GM21786 (cell line): Measurements from ENCODE around the gene SH3BP5.

Experiments used
- ATAC-seq: cut with Tn5 transposase; IDR thresholded peaks from one replicate; pipeline ENCODE4 v1.9.1; 2021; ENCODE audit not compliant: unreplicated experiment

SH3BP5 gene

DNA sequence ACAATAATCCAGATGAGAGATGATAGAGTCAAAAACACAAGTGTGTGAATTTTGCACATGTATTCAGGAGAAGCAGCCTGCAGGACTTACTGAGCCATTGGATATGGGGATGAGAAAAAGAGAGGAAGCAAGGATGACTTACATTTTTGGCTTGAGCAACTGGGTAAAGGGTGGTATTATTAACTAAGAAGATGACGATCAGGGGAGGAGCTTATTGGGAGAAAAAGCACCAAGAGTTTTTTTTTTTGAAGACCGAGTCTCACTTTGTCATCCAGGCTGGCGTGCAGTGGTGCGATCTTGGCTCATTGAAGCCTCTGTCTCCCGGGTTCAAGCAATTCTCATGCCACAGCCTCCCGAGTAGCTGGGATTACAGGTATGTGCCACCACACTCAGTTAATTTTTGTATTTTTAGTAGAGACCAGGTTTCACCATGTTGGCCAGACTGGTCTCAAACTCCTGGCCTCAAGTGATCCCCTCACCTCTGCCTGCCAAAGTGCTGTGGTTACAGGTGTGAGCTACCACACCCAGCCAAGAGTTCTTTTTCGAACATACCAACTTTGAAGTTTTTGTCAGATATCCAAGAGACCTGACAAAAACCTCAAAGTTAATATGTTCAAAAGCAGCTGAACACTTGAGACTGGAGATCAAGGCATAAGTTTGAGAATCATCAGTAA, 14.8 kb upstream of the SH3BP5 start:
- ATAC-seq: no peak

DNA sequence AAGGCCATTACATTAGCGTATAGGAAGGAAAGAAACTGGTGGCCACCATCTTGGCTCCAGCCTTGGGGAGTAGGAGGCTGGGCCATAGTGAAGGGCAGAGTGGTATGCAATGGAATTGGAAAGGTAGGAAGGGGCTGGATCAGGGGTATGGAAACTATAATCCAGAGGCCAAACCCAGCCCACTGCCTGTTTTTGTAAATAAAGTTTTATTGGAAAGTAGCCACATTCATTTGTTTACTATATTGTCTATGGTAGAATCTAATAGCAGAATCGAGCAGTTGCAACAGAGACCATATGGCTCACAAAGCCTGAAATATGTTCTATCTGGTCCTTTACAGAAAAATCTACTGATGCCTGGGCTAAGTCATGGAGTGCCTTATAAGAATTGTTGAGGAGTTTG, 14.1 kb upstream of the SH3BP5 start:
- no peak for ATAC-seq

DNA sequence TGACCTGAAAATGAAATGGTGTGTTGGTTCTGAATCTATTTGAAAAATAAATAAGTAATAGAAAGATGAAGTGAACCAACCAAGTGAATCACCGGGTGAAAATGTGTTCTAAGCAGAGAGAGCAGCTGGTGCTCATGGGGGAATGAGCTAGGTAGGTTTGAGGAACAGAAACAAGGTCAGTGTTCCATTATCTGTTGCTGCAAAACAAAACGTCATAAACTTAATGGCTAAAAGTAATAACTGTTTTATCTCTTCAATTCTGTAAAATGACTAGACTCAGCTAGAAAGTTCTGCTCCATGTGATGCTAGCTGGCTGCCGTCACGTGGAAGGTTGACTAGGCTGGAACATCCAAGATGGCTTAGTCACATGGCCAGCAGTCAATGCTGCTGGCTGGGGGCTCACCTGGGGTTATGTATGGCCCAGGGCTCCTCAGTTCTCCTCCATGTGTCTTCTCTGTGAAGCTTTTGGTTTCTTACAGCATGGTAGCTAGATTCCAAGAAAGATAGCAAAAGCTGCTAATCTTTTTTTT, 13.3 kb upstream of the SH3BP5 start:
- ATAC-seq: peak; percentile 94

DNA sequence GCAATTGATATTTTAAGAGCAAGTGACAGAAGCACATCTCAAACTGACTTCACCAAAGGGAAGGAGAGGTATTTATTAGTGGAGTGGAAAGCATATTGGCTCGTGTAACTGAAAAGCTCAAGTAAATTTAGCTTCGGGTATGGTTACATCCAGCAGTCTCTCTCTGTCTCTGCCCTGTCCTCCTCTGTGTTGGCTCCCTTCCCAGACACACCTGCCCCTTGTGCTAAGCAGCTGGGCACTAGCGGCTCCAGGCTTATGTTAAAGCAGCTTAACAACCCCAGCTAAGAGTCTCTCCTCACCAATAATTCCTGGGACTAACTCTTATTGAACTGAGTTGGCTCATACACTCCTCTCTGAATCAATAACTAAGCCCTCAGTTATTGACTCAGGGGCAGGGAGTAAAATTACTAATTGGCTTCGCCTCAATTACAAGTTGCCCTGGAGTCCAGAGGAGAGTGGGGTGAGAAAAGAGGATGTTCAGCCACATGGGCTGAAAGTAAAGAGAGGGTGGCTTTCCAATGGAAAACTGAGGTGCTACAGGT, 12.8 kb upstream of the SH3BP5 start:
- peak; percentile 23 for ATAC-seq

DNA sequence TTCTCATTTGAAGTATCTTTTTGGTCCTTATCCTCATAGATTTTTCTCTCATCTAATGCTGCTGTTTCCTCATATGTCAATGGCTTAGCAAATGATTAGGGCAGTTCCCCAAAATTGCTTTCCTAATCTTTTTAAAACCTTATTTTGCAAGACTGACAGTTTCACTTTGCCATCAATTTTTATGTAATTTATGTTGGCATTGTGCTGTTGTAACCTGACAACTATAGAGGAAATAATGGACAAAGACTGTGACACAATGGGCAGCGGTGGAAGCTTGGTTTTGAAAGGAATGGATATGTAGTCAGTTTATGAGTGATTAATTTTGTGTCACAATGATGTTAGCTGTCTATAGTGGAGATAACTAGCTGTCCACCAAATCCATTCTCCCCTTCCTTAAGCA, 10.6 kb upstream of the SH3BP5 start:
- ATAC-seq: no peak

DNA sequence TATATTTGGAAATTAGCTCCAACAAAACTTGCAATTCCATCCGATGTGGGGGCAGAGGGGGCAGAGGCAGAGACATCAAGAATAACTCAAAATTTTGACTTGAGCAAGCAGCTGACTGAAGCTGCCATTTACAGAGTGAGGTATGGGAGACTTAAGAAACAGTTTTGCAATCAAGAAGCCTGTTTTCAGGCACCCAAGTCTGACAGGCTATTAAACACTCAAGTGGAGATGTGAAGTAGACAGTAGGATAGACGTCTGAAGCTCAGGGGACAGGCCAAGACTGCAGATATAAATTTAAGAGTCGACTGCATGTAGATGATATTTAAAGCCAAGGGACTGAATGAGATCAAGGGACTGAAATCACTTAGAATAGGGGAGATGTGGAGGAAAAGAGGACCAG, 9.9 kb upstream of the SH3BP5 start:
- ATAC-seq: no peak

DNA sequence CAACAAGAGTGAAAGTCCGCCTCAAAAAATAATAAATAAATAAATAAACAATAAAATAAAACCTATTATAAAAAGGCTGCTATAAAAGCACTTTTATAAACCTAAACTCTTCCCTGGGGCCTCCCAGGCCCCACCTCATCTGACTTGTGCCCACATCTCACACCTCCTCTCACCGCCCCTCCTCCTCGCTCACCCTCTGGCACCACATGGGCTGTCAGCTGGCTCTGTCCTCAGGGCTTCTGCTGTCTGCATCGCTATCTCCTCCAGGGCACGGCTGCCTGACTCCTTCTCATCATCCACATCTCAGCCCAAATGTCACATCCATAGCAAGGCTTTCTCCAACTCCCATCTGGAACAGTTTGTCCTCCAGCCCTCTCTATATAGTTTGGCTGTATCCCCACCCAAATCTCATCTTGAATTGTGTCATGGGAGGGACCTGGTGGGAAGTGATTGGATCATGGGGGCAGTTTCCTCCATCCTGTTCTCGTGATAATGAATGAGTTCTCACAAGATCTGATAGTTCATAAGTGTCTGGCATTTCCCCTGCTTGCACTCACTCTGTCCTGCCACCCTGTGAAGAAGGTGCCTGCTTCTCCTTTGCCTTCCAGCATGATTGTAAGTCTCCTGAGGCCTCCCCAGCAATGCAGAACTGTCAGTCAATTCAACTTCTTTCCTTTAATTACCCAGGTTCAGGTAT, 8.8 kb upstream of the SH3BP5 start:
- no peak for ATAC-seq

DNA sequence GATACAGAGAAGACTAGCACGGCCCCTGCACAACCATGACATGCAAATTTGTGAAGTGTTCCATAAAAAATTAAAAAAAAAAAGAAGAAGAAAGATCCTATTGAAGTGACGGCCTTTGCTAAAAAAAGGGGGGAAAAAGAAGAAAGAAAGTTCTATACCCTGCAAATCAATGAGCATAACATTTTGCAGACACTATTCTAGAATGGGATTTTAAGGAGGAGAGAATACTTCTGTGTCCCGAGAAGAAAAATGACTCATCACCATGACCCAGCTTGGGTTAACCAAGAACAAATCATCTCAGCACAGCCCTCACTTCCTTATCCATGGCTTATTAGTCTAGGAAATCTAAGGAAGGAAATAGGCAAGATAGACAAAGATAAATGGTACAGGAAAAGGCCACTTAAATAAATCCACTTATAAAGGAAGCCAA, 7.4 kb upstream of the SH3BP5 start:
- no peak for ATAC-seq

DNA sequence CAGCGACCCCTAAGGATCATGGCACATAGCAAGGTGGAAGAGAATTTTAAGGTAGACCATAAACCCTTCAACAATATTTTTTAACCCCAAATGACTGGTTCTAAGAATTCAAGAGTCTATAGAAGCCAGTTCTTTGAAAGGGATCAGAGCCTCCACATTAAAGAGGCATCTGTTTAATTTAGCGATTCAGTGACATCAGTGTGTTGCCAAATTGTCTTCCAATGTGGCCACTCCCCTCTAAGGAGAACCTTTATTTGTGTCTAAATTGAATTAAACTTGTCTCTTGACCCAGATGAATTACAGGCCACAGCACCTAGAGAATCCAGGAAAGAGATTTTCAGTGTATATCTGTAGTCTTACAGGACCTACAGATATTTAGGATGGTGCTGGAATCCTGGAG, 6.6 kb upstream of the SH3BP5 start:
- no peak for ATAC-seq

DNA sequence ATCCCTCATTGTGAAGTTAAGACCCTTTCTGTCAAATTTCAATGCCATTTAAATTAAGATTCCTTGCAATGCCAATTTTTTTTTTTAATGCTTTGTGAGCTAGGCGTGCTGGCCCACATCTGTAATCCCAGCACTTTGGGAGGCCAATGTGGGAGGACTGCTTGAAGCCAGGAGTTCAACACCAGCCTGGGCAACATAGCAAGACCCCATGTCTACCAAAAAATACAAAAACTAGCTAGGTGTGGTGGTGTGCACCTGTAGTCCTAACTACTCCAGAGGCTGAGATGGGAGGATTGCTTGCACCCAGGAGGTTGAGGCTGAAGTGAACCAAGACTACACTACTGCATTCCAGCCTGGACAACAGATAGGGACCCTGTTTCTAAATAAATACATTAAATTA, 5.6 kb upstream of the SH3BP5 start:
- no peak for ATAC-seq

DNA sequence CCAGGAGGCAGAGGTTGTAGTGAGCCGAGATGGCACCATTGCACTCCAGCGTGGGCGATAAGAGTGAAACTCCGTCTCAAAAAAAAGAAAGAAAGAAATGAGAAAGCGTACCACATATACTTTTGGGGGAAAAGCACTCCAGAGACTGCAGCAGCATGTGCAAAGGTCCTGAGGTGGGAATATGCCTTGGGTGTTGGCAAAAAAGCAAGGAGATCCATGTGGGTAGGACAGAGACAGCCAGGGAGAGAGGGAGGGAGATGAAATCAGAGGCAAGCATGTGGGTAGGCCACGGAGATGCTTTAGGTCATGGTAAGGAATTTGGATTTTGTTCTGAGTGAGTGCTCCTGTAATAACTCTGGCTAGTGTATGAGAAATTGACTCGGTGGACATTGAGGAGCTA, 3.7 kb upstream of the SH3BP5 start:
- ATAC-seq: no peak

DNA sequence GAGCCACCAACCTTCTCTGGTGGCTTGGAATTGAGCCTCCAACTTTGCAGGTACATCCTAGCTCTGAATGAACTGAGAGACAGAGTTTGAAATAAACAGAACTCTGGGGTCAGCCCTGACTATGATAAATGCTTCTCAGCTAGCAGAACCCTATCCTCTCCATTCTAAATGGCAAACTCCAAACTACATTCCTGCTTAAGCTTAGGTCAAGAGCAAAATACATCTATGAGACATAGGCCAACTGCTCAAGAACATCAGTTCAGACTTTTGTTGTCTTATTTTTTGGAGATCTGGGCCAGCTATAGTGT, 1.5 kb upstream of the SH3BP5 start:
- no peak for ATAC-seq

DNA sequence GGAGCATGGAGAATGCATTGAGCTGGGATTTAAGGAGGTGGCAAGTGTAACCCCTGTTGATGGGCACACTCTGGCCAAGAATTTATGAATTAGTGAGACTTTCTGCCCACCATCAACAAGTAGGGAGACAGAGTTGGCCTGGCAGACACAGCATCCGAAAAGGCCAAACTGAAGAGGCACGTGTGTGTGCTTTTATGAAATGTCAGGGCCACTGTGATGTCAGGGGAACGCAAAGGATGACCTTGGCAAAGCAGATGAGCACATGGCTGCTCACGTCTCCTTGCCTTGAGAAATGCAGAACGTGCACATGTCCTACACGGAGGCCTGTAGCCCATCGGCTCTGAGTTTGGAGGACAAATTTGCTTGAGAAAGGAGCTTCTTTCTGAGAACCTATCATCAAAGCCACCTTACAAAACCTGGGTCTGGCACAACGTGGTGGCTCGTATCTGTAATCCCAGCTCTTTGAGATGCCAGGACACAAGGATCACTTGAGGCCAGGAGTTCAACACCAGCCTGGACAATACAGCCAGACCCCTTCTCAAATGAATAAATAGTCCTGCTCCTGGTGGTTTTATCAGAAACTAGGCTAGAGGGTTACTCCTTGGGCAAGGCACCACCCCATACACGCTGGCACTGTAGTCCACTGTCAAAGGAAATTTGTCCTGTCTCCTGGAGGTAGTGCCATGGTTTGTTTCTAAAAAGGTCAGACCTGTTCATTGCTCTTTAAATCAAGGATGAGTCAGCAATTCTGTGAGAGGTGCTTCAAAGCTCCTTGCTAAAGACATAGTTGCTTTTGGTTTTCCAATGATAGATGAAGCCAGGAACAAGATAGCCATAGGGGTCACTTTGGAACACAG, 941 bp upstream of the SH3BP5 start:
- ATAC-seq: no peak

DNA sequence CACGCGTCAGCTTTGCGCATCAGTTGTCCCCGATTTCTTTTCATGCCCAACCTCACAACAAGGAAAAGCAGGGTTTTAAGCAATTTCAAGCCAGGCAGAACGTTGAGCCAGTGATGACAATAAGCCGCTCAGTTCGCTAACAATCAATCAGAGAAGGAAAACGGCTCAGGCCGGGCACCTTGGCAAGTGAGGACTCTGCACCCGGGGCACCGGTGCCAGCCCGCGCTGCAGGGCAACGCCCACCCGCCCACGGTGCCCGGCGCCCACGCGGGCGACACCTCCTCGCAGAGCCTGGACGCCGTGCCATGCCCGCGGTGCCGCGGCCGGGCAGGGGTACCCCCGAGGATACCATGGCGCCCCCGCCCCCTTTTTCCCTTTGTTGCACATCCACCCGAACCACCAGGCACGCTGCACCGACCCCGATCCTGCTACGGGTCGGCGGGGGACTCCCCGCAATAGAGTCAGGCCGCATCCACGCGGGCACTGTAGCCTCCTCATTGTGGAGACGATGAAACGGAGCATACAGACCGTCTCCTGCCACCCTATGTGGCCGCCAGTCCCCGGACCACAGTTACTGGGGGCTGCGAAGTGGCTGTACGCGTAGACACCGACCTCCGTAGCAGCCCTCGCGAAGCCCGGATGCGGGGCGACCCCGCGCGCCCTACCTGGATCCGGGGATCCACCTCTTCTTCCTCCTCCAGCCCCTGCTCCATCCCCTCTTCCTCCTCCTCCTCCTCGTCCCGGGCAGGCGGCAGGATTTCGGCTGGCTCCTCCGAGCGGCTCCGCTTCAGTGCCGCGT, 581 bp downstream of the SH3BP5 start:
- peak; percentile 19 for ATAC-seq

DNA sequence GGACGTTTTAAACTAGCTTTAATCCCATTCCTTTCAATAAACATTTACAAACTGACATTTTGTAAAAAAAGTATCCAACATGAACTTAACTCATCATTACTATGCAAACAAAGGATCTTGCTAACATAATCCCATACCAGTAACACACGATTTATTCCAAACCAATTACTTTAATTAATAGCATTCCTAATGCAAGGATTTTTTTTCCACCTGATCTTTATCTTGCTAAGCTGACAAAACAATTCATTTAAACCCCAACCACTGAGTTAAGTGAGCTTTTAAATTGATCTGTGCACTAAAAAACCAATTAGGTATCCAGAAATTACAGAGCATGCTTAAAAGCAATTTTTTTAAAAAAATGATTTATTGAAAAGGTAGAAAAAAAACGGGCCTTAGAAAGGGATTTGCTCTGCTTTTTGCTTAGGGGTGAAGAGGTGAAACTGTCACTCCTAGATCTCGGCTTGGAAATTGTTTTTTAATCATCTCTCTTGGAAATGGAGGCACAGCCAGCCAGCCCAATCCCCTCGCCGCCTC, 1.2 kb downstream of the SH3BP5 start:
- no peak for ATAC-seq

DNA sequence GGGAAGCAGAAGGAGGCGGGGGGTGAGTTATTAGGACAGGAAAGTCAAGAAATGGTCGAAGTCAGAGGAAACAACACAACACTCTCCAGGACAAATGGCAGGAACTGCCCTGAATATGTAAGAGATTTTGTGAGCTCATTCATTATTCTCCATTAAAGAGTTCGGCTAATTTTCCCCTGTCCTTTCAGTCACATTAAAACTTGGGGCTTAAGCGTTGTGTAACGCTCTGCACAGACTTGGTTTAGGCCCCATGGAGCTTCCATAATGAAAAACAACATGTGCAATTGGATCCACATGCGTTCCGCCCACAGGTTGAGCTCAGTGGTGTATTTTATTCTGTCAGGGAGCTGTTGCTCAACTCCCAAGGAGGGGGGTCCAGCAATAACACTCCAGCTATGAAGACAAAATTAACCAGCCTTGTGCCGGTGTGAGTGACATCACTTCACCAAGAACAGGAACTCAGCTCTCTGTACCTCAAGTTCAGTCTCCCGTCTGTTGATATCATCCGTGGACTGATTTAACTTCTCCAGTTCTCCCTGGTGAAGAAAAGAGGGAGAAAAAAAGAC, 2.3 kb downstream of the SH3BP5 start:
- no peak for ATAC-seq

DNA sequence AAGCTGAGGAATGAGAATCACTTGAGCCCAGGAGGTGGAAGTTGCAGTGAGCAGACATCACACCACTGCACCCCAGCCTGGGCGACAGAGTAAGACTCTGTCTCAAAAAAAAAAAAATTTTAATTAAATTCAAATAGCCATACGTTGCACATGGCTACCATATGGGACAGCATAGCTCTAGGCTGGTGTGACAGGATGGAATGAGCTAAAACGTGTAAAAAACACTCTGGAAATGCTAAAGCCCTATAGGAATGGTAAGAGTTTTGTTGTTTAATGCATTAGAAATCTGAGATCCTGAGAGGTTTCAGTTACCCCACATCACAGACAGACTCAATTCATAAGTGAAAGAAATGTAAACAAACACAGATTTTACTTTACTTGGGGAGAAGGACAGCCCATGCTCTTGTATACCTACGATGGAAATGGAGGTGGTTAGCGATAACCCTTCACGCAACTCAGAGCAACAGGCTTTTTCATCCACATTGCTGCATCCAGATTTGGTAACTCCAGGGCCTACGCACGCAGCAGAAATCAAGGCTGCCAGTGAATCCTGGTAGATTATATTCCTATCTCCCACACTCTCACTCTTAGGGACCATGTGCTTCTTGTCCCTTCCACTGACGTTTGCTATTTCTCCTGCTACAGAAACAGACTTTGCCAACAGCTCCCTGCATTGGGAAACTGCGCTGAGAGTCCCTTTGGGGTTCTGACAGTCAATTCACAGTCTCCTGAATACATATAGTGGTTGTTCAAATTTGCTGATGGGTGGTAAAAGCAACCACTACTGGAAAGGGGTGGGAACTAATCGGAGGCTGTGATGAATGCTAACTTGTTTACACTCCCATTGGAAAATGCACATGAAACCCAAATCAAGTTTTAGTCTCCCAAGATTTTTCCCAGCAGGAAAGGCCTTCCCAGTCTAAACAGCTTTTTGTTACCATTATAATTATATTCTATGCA, 3.1 kb downstream of the SH3BP5 start:
- no peak for ATAC-seq

DNA sequence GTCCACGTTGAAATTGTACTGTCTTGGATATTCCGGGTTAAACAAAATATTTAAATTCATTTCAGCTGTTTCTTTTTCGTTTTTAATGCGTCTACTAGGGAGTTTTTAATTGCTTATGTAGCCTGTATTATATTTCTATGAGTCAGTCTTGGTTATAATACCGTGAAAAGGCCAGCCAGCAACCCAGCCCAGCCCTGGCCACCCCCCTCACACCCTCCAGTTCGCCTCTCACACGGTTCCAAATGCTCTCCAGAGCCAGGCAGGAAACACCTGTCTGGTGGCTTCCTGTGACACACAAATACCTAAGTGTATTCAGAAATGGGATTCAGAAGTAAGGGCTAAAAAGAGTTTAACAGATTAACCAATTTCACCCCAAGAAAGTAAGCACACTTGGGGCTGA, 4.4 kb downstream of the SH3BP5 start:
- ATAC-seq: peak; percentile 37

DNA sequence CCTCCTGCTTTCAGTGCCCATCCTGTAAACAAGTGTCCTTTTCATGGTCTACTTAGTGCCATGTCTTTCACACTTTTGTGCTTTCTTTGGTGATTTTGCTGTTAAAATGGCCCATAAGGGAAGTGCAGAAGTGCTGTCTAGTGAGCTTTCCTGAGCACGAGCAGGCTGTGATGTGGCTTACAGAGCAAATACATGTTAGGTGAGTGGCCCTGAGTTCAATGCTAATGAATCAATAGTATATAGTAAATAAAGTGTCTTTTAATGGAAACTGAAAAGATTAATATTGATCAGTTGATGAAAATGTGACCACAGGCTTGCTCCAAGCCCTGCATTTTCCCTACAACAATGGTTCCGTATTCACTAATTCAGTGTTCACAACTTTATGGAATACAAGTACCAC, 5.7 kb downstream of the SH3BP5 start:
- no peak for ATAC-seq
